Neural cell (in vitro differentiated cells): Measurements from ENCODE around the gene ESR1.
"Not testable (repeated sequence)": the region's sequence is repeated elsewhere in the genome, so short reads cannot be mapped to it uniquely, and the experiment has no call there.

Experiments used
- CTCF ChIP-seq: fragments of 450-650 bp; IDR thresholded peaks from 2 replicates; pipeline ENCODE4 v1.5.1; 2014; ENCODE audit warnings: antibody characterized with exemption, mild to moderate bottlenecking, moderate library complexity; ENCODE audit not compliant: poor library complexity, severe bottlenecking
- TAF1 ChIP-seq: IDR thresholded peaks from 2 replicates; pipeline ENCODE4 v1.6.1; 2012; ENCODE audit warnings: low read depth

- TF ChIP-seq CTCF, TAF1: not testable (repeated sequence)
These were observed 219.3 kb downstream of the ESR1 start for GRCh38 chr6:152026744-152027143.
